Measurements from ENCODE around the gene HRG. TPM values are rescaled to one million over a fixed set of nuclear protein-coding genes. Genes with fewer than 3 reads are reported as not detected.

Gene HRG

GRCh38 chr3:186719945-186720739 is 54.3 kb downstream of the HRG start:
- Histone ChIP-seq H3K4me3 (ENCODE audit: insufficient read depth in 1 of 2, low read depth in 1 of 2, low read length in 2 of 2) (no peak overlapping the region), H2AK5ac (ENCODE audit: low read length, severe bottlenecking) (no peak overlapping the region), H3K23ac (ENCODE audit: low read length in 2 of 2) (peak overlapping the region in 1 of 2 experiments; percentile 35), H3K36me3 (ENCODE audit: control insufficient read depth in 1 of 2, insufficient read depth in 2 of 2, low read depth in 1 of 2, low read length in 2 of 2) (no peaks in the 10 kb centered on the region), H3K18ac (ENCODE audit: low read depth in 1 of 2, low read length in 2 of 2) (no peak overlapping the region), H2BK5ac (ENCODE audit: low read depth, low read length, poor library complexity, severe bottlenecking) (no peak overlapping the region), H3K4ac (ENCODE audit: low read depth in 1 of 2, low read length in 2 of 2) (no peak overlapping the region), H3K9me3 (ENCODE audit: control insufficient read depth, low read length) (no peaks in the 10 kb centered on the region), H4K91ac (ENCODE audit: low read length) (no peak overlapping the region), H2AFZ (ENCODE audit: low read depth, low read length) (peak overlapping the region; percentile 27), H2BK12ac (ENCODE audit: low read length in 2 of 2) (no peak overlapping the region), H2BK120ac (ENCODE audit: low read depth, low read length) (no peak overlapping the region), H3K27ac (ENCODE audit: low read length, poor library complexity, severe bottlenecking) (no peak overlapping the region), H3K9ac (ENCODE audit: low read length) (no peak overlapping the region), H3K4me1 (ENCODE audit: control insufficient read depth, insufficient read depth, low read depth, low read length) (no peaks in the 10 kb centered on the region), H3K14ac (ENCODE audit: low read length in 2 of 2) (no peak overlapping the region), H4K8ac (ENCODE audit: low read length) (no peak overlapping the region), H3K27me3 (ENCODE audit: control insufficient read depth in 1 of 2, insufficient read depth in 1 of 2, low read length in 2 of 2) (peaks cover 4 to 15% of the 10 kb centered on the region in 2 experiments), H3K4me2 (ENCODE audit: low read length, poor library complexity, severe bottlenecking) (no peak overlapping the region), H3K79me1 (replicated peaks; ENCODE audit: low read length, poor library complexity, severe bottlenecking) (no peaks in the 10 kb centered on the region), H2BK15ac (ENCODE audit: low read depth, poor library complexity, severe bottlenecking) (no peak overlapping the region)
- DNase-seq: no peak
- 76% methylated on average over 6 of the region's 7 CpGs for WGBS

DNA sequence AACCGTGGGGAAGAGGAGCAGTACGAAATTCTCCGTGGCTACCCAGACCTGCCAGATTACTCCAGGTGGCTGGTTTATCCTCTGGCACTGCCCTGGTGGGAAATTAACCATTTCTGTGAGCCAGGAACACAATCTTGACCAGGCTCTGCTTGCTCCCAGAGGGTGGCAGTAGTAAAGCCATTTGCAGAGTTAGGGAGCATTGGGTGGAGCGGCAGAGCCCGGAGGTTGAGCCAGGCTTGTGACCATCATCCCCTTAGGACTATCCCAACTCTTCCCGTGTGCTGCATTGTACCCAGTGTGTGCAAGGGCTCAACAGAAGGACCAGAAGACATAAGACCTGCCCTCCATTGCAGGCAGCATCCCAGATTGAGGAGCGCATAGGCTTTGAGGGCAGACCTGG is 56.6 kb downstream of the HRG start:
- peak; percentile 6 for DNase-seq
- Histone ChIP-seq H2BK12ac (ENCODE audit: low read length in 2 of 2) (no peak overlapping the region), H3K4me2 (ENCODE audit: low read length, poor library complexity, severe bottlenecking) (no peak overlapping the region), H2AFZ (ENCODE audit: low read depth, low read length) (no peak overlapping the region), H3K4me1 (ENCODE audit: control insufficient read depth, insufficient read depth, low read depth, low read length) (no peaks in the 10 kb centered on the region), H3K9me3 (ENCODE audit: control insufficient read depth, low read length) (no peaks in the 10 kb centered on the region), H3K9ac (ENCODE audit: low read length) (no peak overlapping the region), H3K27ac (ENCODE audit: low read length, poor library complexity, severe bottlenecking) (no peak overlapping the region), H3K4ac (ENCODE audit: low read depth in 1 of 2, low read length in 2 of 2) (no peak overlapping the region), H2BK5ac (ENCODE audit: low read depth, low read length, poor library complexity, severe bottlenecking) (no peak overlapping the region), H3K23ac (ENCODE audit: low read length in 2 of 2) (no peak overlapping the region), H2AK5ac (ENCODE audit: low read length, severe bottlenecking) (no peak overlapping the region), H2BK120ac (ENCODE audit: low read depth, low read length) (no peak overlapping the region), H3K36me3 (ENCODE audit: control insufficient read depth in 1 of 2, insufficient read depth in 2 of 2, low read depth in 1 of 2, low read length in 2 of 2) (no peaks in the 10 kb centered on the region), H3K14ac (ENCODE audit: low read length in 2 of 2) (no peak overlapping the region), H4K8ac (ENCODE audit: low read length) (no peak overlapping the region), H3K27me3 (ENCODE audit: control insufficient read depth in 1 of 2, insufficient read depth in 1 of 2, low read length in 2 of 2) (peaks cover 0 to 6% of the 10 kb centered on the region in 2 experiments), H2BK15ac (ENCODE audit: low read depth, poor library complexity, severe bottlenecking) (no peak overlapping the region), H3K4me3 (ENCODE audit: insufficient read depth in 1 of 2, low read depth in 1 of 2, low read length in 2 of 2) (no peak overlapping the region), H3K18ac (ENCODE audit: low read depth in 1 of 2, low read length in 2 of 2) (no peak overlapping the region), H4K91ac (ENCODE audit: low read length) (no peak overlapping the region), H3K79me1 (replicated peaks; ENCODE audit: low read length, poor library complexity, severe bottlenecking) (no peaks in the 10 kb centered on the region)
- WGBS: 58% methylated on average over 6 of the region's 7 CpGs

DNA sequence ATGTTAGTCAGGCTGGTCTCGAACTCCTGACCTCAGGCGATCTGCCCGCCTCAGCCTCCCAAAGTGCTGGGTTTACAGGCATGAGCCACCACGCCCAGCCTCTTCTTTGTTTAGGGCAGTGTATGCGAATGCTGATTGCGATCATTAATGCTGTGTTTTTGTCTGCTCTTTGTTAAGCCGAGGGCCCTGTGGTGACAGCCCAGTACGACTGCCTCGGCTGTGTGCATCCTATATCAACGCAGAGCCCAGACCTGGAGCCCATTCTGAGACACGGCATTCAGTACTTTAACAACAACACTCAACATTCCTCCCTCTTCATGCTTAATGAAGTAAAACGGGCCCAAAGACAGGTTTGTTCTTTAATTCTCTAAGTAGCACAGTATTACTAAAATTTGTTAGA is 59.1 kb downstream of the HRG start:
- Histone ChIP-seq H3K18ac (ENCODE audit: low read depth in 1 of 2, low read length in 2 of 2) (no peak overlapping the region), H3K23ac (ENCODE audit: low read length in 2 of 2) (no peak overlapping the region), H3K9ac (ENCODE audit: low read length) (no peak overlapping the region), H3K4me1 (ENCODE audit: control insufficient read depth, insufficient read depth, low read depth, low read length) (no peaks in the 10 kb centered on the region), H2BK5ac (ENCODE audit: low read depth, low read length, poor library complexity, severe bottlenecking) (no peak overlapping the region), H4K8ac (ENCODE audit: low read length) (no peak overlapping the region), H3K4me3 (ENCODE audit: insufficient read depth in 1 of 2, low read depth in 1 of 2, low read length in 2 of 2) (no peak overlapping the region), H3K9me3 (ENCODE audit: control insufficient read depth, low read length) (no peaks in the 10 kb centered on the region), H2BK15ac (ENCODE audit: low read depth, poor library complexity, severe bottlenecking) (no peak overlapping the region), H3K27me3 (ENCODE audit: control insufficient read depth in 1 of 2, insufficient read depth in 1 of 2, low read length in 2 of 2) (peaks cover 0 to 6% of the 10 kb centered on the region in 2 experiments), H2BK12ac (ENCODE audit: low read length in 2 of 2) (no peak overlapping the region), H3K27ac (ENCODE audit: low read length, poor library complexity, severe bottlenecking) (no peak overlapping the region), H3K79me1 (replicated peaks; ENCODE audit: low read length, poor library complexity, severe bottlenecking) (no peaks in the 10 kb centered on the region), H4K91ac (ENCODE audit: low read length) (no peak overlapping the region), H3K4ac (ENCODE audit: low read depth in 1 of 2, low read length in 2 of 2) (no peak overlapping the region), H2BK120ac (ENCODE audit: low read depth, low read length) (no peak overlapping the region), H2AFZ (ENCODE audit: low read depth, low read length) (no peak overlapping the region), H2AK5ac (ENCODE audit: low read length, severe bottlenecking) (no peak overlapping the region), H3K36me3 (ENCODE audit: control insufficient read depth in 1 of 2, insufficient read depth in 2 of 2, low read depth in 1 of 2, low read length in 2 of 2) (no peaks in the 10 kb centered on the region), H3K4me2 (ENCODE audit: low read length, poor library complexity, severe bottlenecking) (no peak overlapping the region), H3K14ac (ENCODE audit: low read length in 2 of 2) (no peak overlapping the region)
- no peak for DNase-seq
- WGBS: 78% methylated on average over 11 of the region's 12 CpGs

Small RNAs within 50 kb of the gene (small RNA-seq; reads per million reads assigned to genes)
- not detected for gene RF00017 (ENCODE audit: low read depth)
